COR-L47 (cell line): ENCODE data around the gene PNKD.
A peak's percentile ranks its signal among the peaks of the same experiment; 100 is the strongest.

Experiments used
- DNase-seq: peaks from one replicate; lab custom pipeline; 2025; lab: John Stamatoyannopoulos, UW

PNKD gene

GRCh38 chr2:218370410-218371063 lies 100.2 kb downstream of the PNKD start:
- DNase-seq = no peak

DNA sequence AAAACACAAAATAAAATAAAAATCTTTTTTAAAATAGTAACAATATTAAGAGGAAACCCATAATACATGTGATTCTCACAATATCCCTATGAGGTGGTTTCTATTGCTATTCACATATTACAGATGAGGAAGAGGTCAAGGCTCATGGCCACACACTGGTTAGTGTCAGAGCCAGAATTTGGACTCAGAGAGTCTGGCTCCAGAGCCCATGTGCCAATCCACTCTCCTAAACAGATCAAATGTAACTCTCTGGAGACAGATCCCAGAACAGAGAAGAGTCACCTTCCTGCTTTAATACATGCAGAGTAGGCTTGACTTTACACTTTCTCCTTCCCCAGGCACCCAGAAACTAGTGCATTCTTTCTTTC lies 101.6 kb downstream of the PNKD start:
- DNase-seq = no peak

DNA sequence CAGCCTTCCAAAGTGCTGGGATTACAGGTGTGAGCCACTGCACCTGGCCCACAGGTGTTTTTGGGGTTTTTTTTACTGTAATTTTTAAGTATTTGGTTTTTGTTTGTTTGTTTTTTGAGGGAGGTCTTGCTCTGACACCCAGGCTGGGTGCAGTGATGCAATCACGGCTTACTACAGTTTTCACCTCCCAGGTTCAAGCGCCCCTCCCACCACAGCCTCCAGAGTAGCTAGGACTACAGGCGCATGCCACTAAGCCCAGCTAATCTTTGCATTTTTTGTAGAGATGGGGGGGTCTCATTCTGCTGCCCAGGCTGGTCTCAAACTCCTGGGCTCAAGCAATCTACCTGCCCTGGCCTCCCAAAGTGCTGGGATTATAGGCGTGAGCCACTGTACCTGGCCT lies 104.5 kb downstream of the PNKD start:
- DNase-seq = no peak

DNA sequence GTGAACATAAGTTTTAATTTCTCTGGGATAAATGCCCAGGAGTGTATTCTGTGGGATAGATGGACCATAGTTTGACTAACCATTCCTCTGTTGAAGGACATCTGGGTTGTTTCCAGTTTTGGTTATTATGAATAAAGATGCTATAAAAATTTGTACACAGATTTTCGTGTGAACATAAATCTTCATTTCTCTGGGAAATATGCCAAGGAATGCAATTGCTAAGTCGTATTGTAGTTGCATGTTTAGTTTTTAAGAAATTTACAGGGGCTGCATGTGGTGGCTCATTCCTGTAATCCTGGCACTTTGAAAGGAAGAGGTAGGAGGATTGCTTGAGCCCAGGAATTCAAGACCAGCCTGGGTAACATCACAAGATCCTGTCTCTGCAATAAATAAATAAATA lies 104.9 kb downstream of the PNKD start:
- DNase-seq = no peak

GRCh38 chr2:218378053-218378452 lies 107.7 kb downstream of the PNKD start:
- DNase-seq = no peak

DNA sequence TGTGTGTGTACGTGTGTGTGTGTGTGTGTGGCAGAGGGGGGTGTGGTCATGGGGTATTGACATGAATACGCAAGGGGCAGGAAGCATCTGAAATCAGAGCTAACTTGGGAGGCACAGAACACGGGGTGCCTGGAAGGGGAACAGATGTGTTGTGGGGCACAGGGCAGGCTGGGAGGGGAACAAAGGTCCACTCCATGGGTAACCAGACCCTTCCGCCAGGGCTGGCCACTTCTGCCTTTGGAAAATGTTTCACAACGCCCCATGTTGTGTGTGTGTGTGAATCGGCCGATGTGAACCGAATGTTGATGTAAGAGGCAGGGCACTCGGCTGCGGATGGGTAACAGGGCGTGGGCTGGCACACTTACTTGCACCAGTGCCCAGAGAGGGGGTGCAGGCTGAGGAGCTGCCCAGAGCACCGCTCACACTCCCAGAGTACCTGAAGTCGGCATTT lies 111.6 kb downstream of the PNKD start, which contains the start of gene SLC11A1:
Gene SLC11A1, plus strand, starts transcription at position 358 of the 451 bp plus-strand sequence. CDS start 96 bp downstream, outside the sequence.
- no peak for DNase-seq

GRCh38 chr2:218382785-218383184 lies 112.5 kb downstream of the PNKD start:
- no peak for DNase-seq

DNA sequence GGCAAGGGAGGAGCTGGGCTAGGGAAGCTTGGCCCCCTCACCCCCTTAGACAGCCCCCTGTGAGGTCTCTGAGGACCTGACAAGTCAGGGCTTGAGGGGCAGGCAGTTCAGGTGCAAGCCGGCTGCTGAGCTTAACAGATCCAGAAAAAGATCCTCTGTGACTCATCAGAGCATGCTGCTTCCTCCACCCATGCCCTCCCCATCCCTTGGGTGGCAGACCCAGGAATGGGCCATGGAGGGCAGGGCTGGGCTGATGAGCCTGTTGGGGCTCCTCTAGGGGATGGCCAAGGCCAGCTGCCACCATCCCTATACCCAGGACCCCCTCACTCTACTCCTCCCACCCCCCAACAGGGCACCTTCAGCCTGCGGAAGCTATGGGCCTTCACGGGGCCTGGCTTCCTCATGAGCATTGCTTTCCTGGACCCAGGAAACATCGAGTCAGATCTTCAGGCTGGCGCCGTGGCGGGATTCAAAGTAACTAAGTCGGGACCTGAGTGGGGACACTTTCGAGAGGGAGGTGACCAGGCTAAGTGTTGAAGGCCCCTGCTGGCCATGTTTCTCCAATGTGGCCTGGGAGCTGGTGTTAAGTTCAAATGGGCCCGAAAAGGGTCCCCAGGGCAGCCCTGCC lies 113.7 kb downstream of the PNKD start:
- no peak for DNase-seq

DNA sequence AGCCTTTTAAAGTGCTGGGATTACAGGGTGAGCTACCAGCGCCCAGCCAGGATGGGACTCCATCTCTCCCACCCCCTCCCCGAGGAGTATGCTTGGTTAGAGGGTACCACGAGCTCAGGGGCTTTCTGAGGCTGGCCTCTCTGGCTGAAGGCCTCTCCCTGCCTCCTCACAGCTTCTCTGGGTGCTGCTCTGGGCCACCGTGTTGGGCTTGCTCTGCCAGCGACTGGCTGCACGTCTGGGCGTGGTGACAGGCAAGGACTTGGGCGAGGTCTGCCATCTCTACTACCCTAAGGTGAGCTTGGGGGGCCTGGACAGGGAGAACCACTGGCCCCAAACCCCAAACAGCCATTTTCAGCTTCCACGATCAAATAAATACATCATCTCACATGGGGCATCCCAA lies 114.7 kb downstream of the PNKD start:
- DNase-seq = no peak

DNA sequence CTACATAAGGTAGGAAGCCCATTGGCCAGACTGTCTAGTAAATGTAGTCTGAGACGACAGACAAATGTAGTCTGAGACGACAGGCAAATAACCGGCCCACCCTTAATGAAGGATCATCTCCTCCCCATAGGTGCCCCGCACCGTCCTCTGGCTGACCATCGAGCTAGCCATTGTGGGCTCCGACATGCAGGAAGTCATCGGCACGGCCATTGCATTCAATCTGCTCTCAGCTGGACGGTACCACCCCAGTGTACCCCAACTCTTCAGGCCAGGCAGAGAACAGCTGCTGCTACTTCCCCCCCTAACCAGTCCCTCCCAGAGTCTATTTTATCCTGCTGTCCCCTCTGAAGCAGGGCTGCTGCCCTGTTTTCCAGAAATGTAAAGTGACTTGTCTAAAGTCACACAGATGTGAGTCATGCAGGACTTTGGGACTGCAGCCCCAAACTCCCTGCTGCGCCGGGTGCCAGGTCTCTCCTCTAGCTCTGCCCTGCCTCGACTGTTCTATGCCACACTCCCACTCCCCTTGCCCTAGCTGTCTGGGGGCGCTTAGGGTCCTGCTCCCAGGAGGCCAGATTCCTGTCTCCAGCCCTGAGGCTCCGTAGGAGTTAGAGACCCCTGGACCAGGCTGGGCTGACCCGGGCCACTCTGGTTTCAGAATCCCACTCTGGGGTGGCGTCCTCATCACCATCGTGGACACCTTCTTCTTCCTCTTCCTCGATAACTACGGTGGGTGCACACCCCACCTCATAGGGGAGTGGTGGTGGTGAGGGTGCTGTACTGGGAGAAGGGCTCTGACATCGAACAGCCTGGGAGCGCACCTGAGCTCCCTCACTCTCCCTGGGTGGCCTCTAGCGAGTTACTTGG lies 116.4 kb downstream of the PNKD start:
- no peak for DNase-seq

GRCh38 chr2:218387369-218388194 lies 117.3 kb downstream of the PNKD start:
- DNase-seq = peak; percentile 48

DNA sequence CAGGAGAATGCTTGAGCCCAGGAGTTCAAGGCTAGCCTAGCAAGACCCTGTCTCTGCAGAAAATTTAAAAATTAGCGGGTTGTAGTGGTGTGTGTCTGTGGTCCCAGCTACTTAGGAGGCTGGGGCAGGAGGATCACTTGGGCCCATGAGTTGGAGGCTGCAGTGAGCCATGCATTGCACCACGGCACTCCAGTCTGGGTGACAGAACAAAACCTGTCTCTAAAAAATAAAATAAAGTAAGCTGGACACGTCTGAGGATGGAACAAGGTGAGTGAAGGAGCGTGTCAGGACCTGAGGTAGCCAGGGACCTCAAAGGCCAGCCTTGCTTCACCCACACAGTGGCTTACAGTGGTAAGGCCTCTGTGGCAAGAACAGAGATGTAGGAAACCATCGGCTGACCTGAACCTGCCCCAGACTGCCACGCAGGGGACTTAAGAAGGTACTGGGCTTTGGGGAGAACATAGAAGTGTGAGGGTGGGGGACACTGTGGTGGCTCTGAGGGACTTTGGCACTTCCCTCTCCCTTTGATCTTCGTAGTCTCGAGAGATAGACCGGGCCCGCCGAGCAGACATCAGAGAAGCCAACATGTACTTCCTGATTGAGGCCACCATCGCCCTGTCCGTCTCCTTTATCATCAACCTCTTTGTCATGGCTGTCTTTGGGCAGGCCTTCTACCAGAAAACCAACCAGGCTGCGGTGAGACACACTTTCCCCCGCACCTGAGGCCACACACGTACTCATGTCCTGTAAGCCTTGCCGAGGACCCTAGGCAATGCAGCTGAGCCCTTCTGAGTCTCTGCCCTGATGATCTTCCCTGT lies 119.2 kb downstream of the PNKD start:
- DNase-seq = no peak

- DNase-seq = no peak
Observed at GRCh38 chr2:218391202-218391601, 120.9 kb downstream of the PNKD start.

- DNase-seq = no peak
Observed at GRCh38 chr2:218392459-218392858, 122.1 kb downstream of the PNKD start.

DNA sequence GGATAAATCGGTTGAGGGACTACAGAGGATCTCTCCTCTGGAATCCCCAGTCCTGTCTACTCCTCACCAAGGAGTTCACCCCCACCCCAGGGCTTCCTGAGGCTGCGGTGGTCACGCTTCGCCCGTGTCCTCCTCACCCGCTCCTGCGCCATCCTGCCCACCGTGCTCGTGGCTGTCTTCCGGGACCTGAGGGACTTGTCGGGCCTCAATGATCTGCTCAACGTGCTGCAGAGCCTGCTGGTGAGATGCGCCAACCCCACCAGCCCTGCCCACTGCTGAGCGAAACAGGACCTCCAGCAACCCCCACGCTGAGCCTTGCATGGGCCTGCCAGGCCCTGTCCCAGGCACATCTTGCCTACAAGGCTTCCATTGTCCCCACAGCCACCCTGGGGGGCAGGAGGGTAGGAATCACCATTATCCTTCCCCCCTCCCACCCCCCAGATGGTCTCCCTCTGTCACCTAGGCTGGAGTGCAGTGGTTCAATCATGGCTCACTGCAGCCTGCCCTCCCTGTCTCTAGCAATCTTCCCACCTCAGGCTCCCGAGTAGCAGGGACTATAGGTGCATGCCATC lies 122.7 kb downstream of the PNKD start:
- no peak for DNase-seq

- DNase-seq = no peak
Observed at GRCh38 chr2:218393750-218394290, 123.5 kb downstream of the PNKD start.

DNA sequence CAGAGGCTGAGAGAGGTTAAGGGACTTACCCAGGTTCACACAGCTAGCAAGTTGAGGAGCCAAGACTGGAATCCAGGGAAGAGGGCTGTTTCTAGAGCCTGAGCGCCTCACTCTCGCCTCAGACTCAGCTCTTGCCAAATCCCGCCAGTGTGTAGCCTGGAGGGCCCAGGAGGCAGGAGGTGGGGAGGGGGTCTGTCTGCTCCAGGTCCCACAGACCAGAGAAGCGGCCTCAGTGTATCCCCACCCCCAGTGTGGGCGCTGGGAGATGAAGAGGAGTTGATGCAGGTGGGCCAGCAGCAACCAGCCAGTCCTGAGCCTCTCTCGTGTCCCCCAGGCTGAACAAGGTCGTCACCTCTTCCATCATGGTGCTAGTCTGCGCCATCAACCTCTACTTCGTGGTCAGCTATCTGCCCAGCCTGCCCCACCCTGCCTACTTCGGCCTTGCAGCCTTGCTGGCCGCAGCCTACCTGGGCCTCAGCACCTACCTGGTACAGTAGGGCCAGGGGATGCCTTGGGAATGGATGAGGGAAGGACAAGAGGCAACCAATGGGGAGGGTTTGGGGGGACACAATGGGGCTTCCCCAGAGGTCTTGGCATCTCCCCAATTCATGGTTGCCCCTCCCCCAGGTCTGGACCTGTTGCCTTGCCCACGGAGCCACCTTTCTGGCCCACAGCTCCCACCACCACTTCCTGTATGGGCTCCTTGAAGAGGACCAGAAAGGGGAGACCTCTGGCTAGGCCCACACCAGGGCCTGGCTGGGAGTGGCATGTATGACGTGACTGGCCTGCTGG lies 124.2 kb downstream of the PNKD start:
- DNase-seq = no peak

DNA sequence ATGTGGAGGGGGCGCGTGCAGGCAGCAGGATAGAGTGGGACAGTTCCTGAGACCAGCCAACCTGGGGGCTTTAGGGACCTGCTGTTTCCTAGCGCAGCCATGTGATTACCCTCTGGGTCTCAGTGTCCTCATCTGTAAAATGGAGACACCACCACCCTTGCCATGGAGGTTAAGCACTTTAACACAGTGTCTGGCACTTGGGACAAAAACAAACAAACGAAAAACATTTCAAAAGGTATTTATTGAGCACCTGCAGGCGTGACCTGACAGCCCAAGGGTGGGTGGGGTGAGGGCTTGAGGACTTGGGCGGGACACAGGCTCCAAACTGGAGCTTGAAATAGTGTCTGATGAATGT lies 124.7 kb downstream of the PNKD start:
- DNase-seq = no peak

- no peak for DNase-seq
Observed at GRCh38 chr2:218395456-218395825, 125.1 kb downstream of the PNKD start.
